DMS53 treated with DMSO at 0.1 percent for 48 hours (cell line): ENCODE data around the gene ADAMTS14.

Source experiments
- DNase-seq: peaks from one replicate; lab custom pipeline; 2025; ENCODE audit not compliant: unreplicated experiment; lab: John Stamatoyannopoulos, UW

Gene ADAMTS14

DNA sequence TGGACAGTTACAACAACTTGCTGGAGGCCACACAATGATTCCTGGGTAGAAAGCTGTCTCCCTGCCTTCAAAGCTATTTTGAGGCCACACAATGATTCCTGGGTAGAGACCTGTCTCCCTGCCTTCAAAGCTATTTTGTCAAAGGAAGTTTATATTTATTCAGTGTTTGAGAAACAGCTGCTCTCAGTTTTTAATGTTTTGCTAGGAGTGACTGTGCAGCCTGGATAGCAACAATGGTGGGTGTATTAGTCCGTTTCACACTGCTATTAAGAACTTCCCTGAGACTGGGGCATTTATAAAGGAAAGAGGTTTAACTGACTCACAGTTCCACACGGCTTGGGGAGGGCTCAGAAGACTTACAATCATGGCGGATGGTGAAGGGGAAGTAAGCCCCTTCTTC is 139.6 kb downstream of the ADAMTS14 start:
- no peak for DNase-seq
